AG09319 (cell line): ENCODE results near the gene ARHGAP45.

ENCODE experiments used
- DNase-seq: peaks from one replicate; pipeline ENCODE4 v3.0.0-alpha.2; 2010; ENCODE audit warnings: low read depth; ENCODE audit errors: extremely low read depth
- TF ChIP-seq, protein P1 (sequence below): IDR thresholded peaks from 2 replicates; pipeline ENCODE4 v1.5.1; 2011; ENCODE audit warnings: low read depth, mild to moderate bottlenecking, inconsistent platforms, low read length, moderate library complexity

Gene ARHGAP45

GRCh38 chr19:1054102-1055027, 12.6 kb upstream of the ARHGAP45 start:
- TF ChIP-seq, protein P1, sequence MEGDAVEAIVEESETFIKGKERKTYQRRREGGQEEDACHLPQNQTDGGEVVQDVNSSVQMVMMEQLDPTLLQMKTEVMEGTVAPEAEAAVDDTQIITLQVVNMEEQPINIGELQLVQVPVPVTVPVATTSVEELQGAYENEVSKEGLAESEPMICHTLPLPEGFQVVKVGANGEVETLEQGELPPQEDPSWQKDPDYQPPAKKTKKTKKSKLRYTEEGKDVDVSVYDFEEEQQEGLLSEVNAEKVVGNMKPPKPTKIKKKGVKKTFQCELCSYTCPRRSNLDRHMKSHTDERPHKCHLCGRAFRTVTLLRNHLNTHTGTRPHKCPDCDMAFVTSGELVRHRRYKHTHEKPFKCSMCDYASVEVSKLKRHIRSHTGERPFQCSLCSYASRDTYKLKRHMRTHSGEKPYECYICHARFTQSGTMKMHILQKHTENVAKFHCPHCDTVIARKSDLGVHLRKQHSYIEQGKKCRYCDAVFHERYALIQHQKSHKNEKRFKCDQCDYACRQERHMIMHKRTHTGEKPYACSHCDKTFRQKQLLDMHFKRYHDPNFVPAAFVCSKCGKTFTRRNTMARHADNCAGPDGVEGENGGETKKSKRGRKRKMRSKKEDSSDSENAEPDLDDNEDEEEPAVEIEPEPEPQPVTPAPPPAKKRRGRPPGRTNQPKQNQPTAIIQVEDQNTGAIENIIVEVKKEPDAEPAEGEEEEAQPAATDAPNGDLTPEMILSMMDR: no peak
- no peak for DNase-seq

GRCh38 chr19:1055028-1055425, 11.9 kb upstream of the ARHGAP45 start:
- DNase-seq: no peak
- TF ChIP-seq, protein P1: no peak

DNA sequence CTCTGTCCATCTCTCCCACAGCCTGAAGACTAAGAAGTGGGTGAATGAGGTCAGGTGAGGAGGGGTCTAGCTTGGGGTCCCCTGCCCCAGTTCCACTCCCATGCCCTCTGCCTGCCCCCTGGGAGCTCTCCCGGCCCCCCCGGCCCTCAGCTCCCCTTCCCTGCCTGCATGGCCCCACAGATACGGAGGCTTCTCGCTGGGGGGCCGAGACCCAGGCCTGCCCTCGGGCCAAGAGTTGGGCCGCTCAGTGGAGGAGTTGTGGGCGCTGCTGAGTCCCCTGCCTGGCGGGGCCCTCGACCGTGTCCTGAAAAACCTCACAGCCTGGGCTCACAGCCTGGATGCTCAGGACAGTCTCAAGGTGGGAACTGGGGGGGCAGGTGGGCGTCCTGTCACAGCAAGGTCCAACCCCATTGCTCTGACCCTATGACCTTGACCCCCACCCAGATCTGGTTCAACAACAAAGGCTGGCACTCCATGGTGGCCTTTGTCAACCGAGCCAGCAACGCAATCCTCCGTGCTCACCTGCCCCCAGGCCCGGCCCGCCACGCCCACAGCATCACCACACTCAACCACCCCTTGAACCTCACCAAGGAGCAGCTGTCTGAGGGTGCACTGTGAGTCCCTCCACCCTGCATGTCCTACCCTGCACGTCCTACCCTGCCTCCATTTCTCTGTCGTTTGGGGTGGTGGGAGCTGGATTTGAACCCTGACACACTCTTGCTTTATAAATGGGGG, 10.9 kb upstream of the ARHGAP45 start:
- no peak for DNase-seq
- TF ChIP-seq, protein P1: no peak

GRCh38 chr19:1057176-1057855, 9.7 kb upstream of the ARHGAP45 start:
- DNase-seq: no peak
- TF ChIP-seq, protein P1: no peak

DNA sequence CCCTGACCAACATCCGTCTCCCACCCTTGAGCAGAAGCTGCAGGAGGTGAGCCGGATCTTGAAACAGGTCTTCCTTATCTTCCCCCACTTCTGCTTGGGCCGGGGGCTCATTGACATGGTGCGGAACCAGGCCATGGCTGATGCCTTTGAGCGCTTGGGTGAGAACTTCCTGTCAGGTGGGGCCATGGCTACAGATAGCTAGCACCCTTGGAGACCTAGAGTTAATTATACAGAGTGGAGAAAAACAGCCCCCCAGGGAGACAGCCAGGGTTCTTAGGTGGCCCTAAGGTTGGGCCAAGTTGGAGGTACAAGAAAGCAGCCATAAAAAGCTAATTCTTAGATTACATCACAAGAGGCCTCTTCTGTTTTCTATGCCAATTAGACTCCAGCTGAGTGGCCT, 8.9 kb upstream of the ARHGAP45 start:
- no peak for DNase-seq
- TF ChIP-seq, protein P1: no peak

- TF ChIP-seq, protein P1: no peak
- no peak for DNase-seq
Observed at GRCh38 chr19:1060689-1061088, 6.3 kb upstream of the ARHGAP45 start.
